HEK293T (cell line): ENCODE data around the gene ALPL.

Experiments
- CTCF ChIA-PET: fragments of 350-600 bp; formaldehyde crosslinking; extraction: SDS; loops from one replicate; lab custom pipeline; 2021; ENCODE audit warnings: antibody characterized with exemption, inconsistent platforms; lab: Yijun Ruan, JAX
- POLR2A ChIA-PET: fragments of 350-600 bp; formaldehyde crosslinking; extraction: SDS; loops from one replicate; lab custom pipeline; 2020; ENCODE audit warnings: antibody characterized with exemption, inconsistent platforms; lab: Yijun Ruan, JAX
- DNase-seq: peaks from one replicate; pipeline ENCODE4 v3.0.0; 2012; ENCODE audit warnings: mixed read lengths; ENCODE audit errors: extremely low spot score
- ARNT ChIP-seq: fragments of 450-650 bp; IDR thresholded peaks from 2 replicates; pipeline ENCODE4 v1.6.1; 2017; ENCODE audit warnings: mild to moderate bottlenecking
- BHLHE40 ChIP-seq: fragments of 450-650 bp; IDR thresholded peaks from 2 replicates; pipeline ENCODE4 v1.6.1; 2016; ENCODE audit warnings: mild to moderate bottlenecking, moderate library complexity, borderline replicate concordance
- CTBP1 ChIP-seq: fragments of 450-650 bp; IDR thresholded peaks from 2 replicates; pipeline ENCODE4 v1.6.1; 2016; ENCODE audit warnings: borderline replicate concordance
- ELF4 ChIP-seq: fragments of 450-650 bp; IDR thresholded peaks from 2 replicates; pipeline ENCODE4 v1.6.1; 2017; ENCODE audit warnings: antibody characterized with exemption
- FOXA1 ChIP-seq: fragments of 450-650 bp; IDR thresholded peaks from 2 replicates; pipeline ENCODE4 v1.6.1; 2016; ENCODE audit warnings: mild to moderate bottlenecking
- FOXK2 ChIP-seq: fragments of 450-650 bp; IDR thresholded peaks from 2 replicates; pipeline ENCODE4 v1.6.1; 2016; ENCODE audit warnings: mild to moderate bottlenecking
- FOXM1 ChIP-seq: fragments of 450-650 bp; IDR thresholded peaks from 2 replicates; pipeline ENCODE4 v1.6.1; 2017; ENCODE audit warnings: mild to moderate bottlenecking, borderline replicate concordance
- HDGF ChIP-seq: fragments of 450-650 bp; IDR thresholded peaks from 2 replicates; pipeline ENCODE4 v1.6.1; 2017; ENCODE audit warnings: antibody characterized with exemption, borderline replicate concordance
- L3MBTL2 ChIP-seq: fragments of 450-650 bp; conservative IDR thresholded peaks from 2 replicates; pipeline ENCODE4 v1.6.1; 2016; ENCODE audit warnings: mild to moderate bottlenecking
- LEF1 ChIP-seq: fragments of 450-650 bp; IDR thresholded peaks from 2 replicates; pipeline ENCODE4 v1.6.1; 2017; ENCODE audit warnings: mild to moderate bottlenecking, borderline replicate concordance
- NFRKB ChIP-seq: fragments of 450-650 bp; IDR thresholded peaks from 2 replicates; pipeline ENCODE4 v1.6.1; 2016; ENCODE audit warnings: mild to moderate bottlenecking, moderate library complexity
- PKNOX1 ChIP-seq: fragments of 450-650 bp; IDR thresholded peaks from 2 replicates; pipeline ENCODE4 v1.6.1; 2016
- SP1 ChIP-seq: fragments of 450-650 bp; IDR thresholded peaks from 2 replicates; pipeline ENCODE4 v1.6.1; 2017
- SUZ12 ChIP-seq: fragments of 450-650 bp; IDR thresholded peaks from 2 replicates; pipeline ENCODE4 v1.6.1; 2016; ENCODE audit warnings: mild to moderate bottlenecking
- TARDBP ChIP-seq: fragments of 450-650 bp; IDR thresholded peaks from 2 replicates; pipeline ENCODE4 v1.6.1; 2016
- ZNF384 ChIP-seq: fragments of 450-650 bp; IDR thresholded peaks from 2 replicates; pipeline ENCODE4 v1.6.1; 2016

Gene ALPL

GRCh38 chr1:21614419-21615115, 105.3 kb downstream of the ALPL start:
- TF ChIP-seq FOXK2 = no peak
- TF ChIP-seq TARDBP = no peak
- no peak for TF ChIP-seq LEF1
- TF ChIP-seq NFRKB = no peak
- TF ChIP-seq ZNF384 = no peak
- no peak for TF ChIP-seq BHLHE40
- TF ChIP-seq ARNT = no peak
- no peak for TF ChIP-seq SP1
- no peak for TF ChIP-seq PKNOX1
- CTCF ChIA-PET = no interaction called here
- POLR2A ChIA-PET = no interaction called here
- DNase-seq = no peak

- POLR2A ChIA-PET = no interaction called here
- CTCF ChIA-PET = no interaction called here
- TF ChIP-seq CTBP1 = no peak
- no peak for TF ChIP-seq FOXK2
- TF ChIP-seq FOXA1 = no peak
- no peak for TF ChIP-seq ELF4
- no peak for TF ChIP-seq SP1
- TF ChIP-seq FOXM1 = no peak
- TF ChIP-seq HDGF = no peak
- no peak for TF ChIP-seq L3MBTL2
- TF ChIP-seq PKNOX1 = no peak
- TF ChIP-seq ZNF384 = no peak
- TF ChIP-seq TARDBP = no peak
- no peak for TF ChIP-seq NFRKB
- no peak for TF ChIP-seq BHLHE40
- TF ChIP-seq ARNT = no peak
- no peak for DNase-seq
Measured at GRCh38 chr1:21616372-21616771, 107.1 kb downstream of the ALPL start.

GRCh38 chr1:21617126-21617738, 108.0 kb downstream of the ALPL start:
- TF ChIP-seq PKNOX1 (no peak), ELF4 (no peak), ZNF384 (no peak), FOXK2 (no peak), L3MBTL2 (no peak), SP1 (no peak), BHLHE40 (no peak), NFRKB (no peak), LEF1 (no peak), HDGF (no peak), CTBP1 (no peak), SUZ12 (no peak), FOXA1 (no peak), FOXM1 (no peak), TARDBP (no peak), ARNT (no peak)
- no peak for DNase-seq
- ChIA-PET POLR2A (no interaction called here), CTCF (no interaction called here)

- ChIA-PET POLR2A (no interaction called here), CTCF (no interaction called here)
- TF ChIP-seq ZNF384 (no peak), PKNOX1 (no peak), FOXA1 (no peak), FOXM1 (no peak), NFRKB (no peak), CTBP1 (no peak), SP1 (no peak), TARDBP (no peak)
- DNase-seq = no peak
Measured at GRCh38 chr1:21618059-21618458, 108.8 kb downstream of the ALPL start.

- POLR2A ChIA-PET = no interaction called here
- CTCF ChIA-PET = no interaction called here
- no peak for DNase-seq
- TF ChIP-seq FOXK2 (no peak), CTBP1 (no peak), SP1 (no peak), LEF1 (no peak), PKNOX1 (no peak), ARNT (no peak), ZNF384 (no peak), BHLHE40 (no peak), NFRKB (no peak), FOXA1 (no peak), L3MBTL2 (no peak), HDGF (no peak), FOXM1 (no peak), ELF4 (no peak), SUZ12 (no peak)
Measured at GRCh38 chr1:21618561-21619374, 109.5 kb downstream of the ALPL start.
